ENCODE measurements around the gene SCAF11.

DNA sequence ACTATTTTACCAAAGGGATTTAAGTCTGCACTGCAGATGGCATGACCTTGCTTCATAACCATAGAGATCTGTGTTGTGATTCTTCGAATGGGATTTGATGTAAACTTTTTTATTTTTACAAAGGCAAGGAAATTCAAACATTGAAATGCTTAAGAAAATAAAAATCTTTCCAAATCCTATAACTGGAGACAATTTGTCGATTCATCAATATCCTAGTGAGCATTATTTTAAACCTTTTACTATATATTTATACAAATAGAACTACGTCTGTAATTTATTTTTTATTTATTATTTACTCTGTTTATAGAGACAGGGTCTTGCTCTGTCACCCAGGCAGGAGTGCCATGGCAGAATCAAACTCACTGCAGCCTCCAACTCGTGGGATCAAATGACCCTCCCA lies 14.3 kb upstream of the SCAF11 start:
- no peak for TF ChIP-seq TAF1 (IDR thresholded peaks at IDR 0.05; ENCODE audit: borderline replicate concordance, insufficient read depth, low read length)
- no peak for TF ChIP-seq FOXP2 (optimal IDR thresholded peaks at IDR 0.05; ENCODE audit: borderline replicate concordance, extremely low read depth, extremely low read length, insufficient read depth)
- TF ChIP-seq POLR2AphosphoS5 (IDR thresholded peaks at IDR 0.05; ENCODE audit: low read depth, low read length): no peak
- TF ChIP-seq, protein P1, sequence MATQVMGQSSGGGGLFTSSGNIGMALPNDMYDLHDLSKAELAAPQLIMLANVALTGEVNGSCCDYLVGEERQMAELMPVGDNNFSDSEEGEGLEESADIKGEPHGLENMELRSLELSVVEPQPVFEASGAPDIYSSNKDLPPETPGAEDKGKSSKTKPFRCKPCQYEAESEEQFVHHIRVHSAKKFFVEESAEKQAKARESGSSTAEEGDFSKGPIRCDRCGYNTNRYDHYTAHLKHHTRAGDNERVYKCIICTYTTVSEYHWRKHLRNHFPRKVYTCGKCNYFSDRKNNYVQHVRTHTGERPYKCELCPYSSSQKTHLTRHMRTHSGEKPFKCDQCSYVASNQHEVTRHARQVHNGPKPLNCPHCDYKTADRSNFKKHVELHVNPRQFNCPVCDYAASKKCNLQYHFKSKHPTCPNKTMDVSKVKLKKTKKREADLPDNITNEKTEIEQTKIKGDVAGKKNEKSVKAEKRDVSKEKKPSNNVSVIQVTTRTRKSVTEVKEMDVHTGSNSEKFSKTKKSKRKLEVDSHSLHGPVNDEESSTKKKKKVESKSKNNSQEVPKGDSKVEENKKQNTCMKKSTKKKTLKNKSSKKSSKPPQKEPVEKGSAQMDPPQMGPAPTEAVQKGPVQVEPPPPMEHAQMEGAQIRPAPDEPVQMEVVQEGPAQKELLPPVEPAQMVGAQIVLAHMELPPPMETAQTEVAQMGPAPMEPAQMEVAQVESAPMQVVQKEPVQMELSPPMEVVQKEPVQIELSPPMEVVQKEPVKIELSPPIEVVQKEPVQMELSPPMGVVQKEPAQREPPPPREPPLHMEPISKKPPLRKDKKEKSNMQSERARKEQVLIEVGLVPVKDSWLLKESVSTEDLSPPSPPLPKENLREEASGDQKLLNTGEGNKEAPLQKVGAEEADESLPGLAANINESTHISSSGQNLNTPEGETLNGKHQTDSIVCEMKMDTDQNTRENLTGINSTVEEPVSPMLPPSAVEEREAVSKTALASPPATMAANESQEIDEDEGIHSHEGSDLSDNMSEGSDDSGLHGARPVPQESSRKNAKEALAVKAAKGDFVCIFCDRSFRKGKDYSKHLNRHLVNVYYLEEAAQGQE (IDR thresholded peaks at IDR 0.05; ENCODE audit: insufficient read depth in 1 of 2, low read depth in 2 of 2, low read length in 2 of 2): no peak
